Effector CD8-positive, alpha-beta T cell (primary cell): ENCODE measurements around the gene TMEM18.

ENCODE experiments used
- DNase-seq: peaks from one replicate; lab custom pipeline; 2025; lab: John Stamatoyannopoulos, UW

The TMEM18 gene

GRCh38 chr2:620471-621302, 56.5 kb downstream of the TMEM18 start:
- no peak for DNase-seq

GRCh38 chr2:620004-620403, 57.2 kb downstream of the TMEM18 start:
- DNase-seq, result no peak

- no peak for DNase-seq
Measured at GRCh38 chr2:618422-618990, 58.7 kb downstream of the TMEM18 start.

- no peak for DNase-seq
Measured at GRCh38 chr2:618005-618404, 59.2 kb downstream of the TMEM18 start.
